Heart right ventricle (tissue), 16 donors: ENCODE measurements around the gene WFIKKN2. TPM values are rescaled to one million over a fixed set of nuclear protein-coding genes. Genes with fewer than 3 reads are reported as not detected.
"Not testable (repeated sequence)": the region's sequence is repeated elsewhere in the genome, so short reads cannot be mapped to it uniquely, and the experiment has no call there.

Source experiments
- ATAC-seq, 8 donors: fragments of 200-7000 bp; cut with Tn5 transposase; one replicate each; pipeline ENCODE4 v1.9.1; 2020; ENCODE audit warnings: mild to moderate bottlenecking in 8 of 8, moderate library complexity in 8 of 8, moderate number of reproducible peaks in 1 of 8
- DNase-seq, 2 donors: peaks; one replicate each; pipeline ENCODE4 v3.0.0-alpha.2; 2020
- H3K27ac ChIP-seq, 10 donors: fragments of 200-600 bp; sonication (generic) in 2 of 10; one replicate each; pipeline versions ENCODE4 v1.5.0 to v1.8.0; 2020 to 2022; ENCODE audit warnings: mild to moderate bottlenecking in 3 of 10
- H3K27me3 ChIP-seq, 7 donors: fragments of 200-600 bp; one replicate each; pipeline ENCODE4 v1.8.0; 2021 to 2022; ENCODE audit warnings: mild to moderate bottlenecking in 2 of 7
- H3K36me3 ChIP-seq, 9 donors: fragments of 200-600 bp; sonication (generic) in 1 of 9; one replicate each; pipeline versions ENCODE4 v1.5.0 to v1.8.0; 2020 to 2022; ENCODE audit warnings: mild to moderate bottlenecking in 2 of 9
- H3K4me1 ChIP-seq, 9 donors: fragments of 200-600 bp; sonication (generic) in 1 of 9; one replicate each; pipeline versions ENCODE4 v1.5.0 to v1.8.0; 2020 to 2022; ENCODE audit warnings: mild to moderate bottlenecking in 4 of 9
- H3K4me3 ChIP-seq, 10 donors: fragments of 200-600 bp; sonication (generic) in 2 of 10; one replicate each; pipeline versions ENCODE4 v1.5.0 to v1.8.0; 2020 to 2022; ENCODE audit warnings: mild to moderate bottlenecking in 7 of 10, moderate library complexity in 2 of 10
- H3K9me3 ChIP-seq, 11 donors: fragments of 200-600 bp in 10 of 11; sonication (generic) in 2 of 11; one replicate each; pipeline versions ENCODE4 v1.5.0 to v1.8.0; 2013 to 2022; ENCODE audit warnings: mild to moderate bottlenecking in 2 of 11, control low read depth in 1 of 11, moderate library complexity in 1 of 11
- WGBS, 2 donors: extraction: QIAGEN DNeasy Blood & Tissue Kit; methylation state at CpG; one replicate each; pipeline ENCODE4 v1.1.7; 2013; ENCODE audit warnings: inconsistent platforms in 1 of 2; 5-methylcytosine and 5-hydroxymethylcytosine counted together
- intact Hi-C, 10 donors: fragments of 100-400 bp; cut with DNase I; formaldehyde crosslinking; loops; one replicate each; pipeline versions ENCODE4 v1.11.1 to v1.14.2; 2022
- polyA plus RNA-seq, 2 donors: library from polyadenylated mRNA; stranded (reverse); fragments of 200-250 nt; gene quantifications; one replicate each; pipeline ENCODE4 v1.2.3, GENCODE V29; 2013
- total RNA-seq, 10 donors: library from RNA; stranded (reverse); fragmentation: NEBNext Ultra II Directional in 3 of 10; extraction: Animal tissue kit (Norgen Biotek cat#: 25700) in 3 of 10; gene quantifications; one replicate each; pipeline versions ENCODE4 v1.2.1 to v1.2.4, GENCODE V29; 2021 to 2023
- TF ChIP-seq, protein P1 (sequence below), 9 donors: fragments of 200-600 bp; sonication (generic) in 2 of 9; IDR thresholded peaks; one replicate each; pipeline versions ENCODE4 v1.5.0 to v1.8.0; 2021 to 2022; ENCODE audit warnings: antibody characterized with exemption in 9 of 9, mild to moderate bottlenecking in 5 of 9, moderate library complexity in 1 of 9
- donor health status: Arrhythmogenic right ventricular cardiomyopathy.
- donor health status: ischemic (EF 13 %, LVEDD 7.1; RV severe dilation, severe dysfunction).
- donor health status: healthy with polysubstance abuse.
- donor health status: DM: no; HTN: yes; CAD: no.
- donor health status: DM: no; HTN: no; CAD: no.
- donor health status: ischemic (EF 25% LVEDD 6.9; RV normal size, moderate dysfunction).
- donor health status: ischemic (EF 25% LVEDD 5.7; RV mildly dilated, moderate dysfunction).
- donor health status: healthy.
- donor health status: DM: yes; HTN: yes; CAD: no.
- donor health status: Ischemic cardiomyopathy.
- donor health status: ischemic (EF 35%, LVEDD 5.7; RV mildly dilated, moderate dysfunction).
- donor health status: nonischemic (EF 11% LVEDD 7.7; RV severe dilation, severe dysfunction).
- donor health status: DM: yes; HTN: yes; CAD: no.
- donor health status: PGD.
- donor health status: ischemic (EF 29% LVEDD 5.4; RV normal size, mild dysfunction).
- donor health status: nonischemic (EF 23%, LVEDD 6.1; RV moderate dilation, normal function).

WFIKKN2 gene
- total and polyA plus RNA-seq, 12 donors = 0.10 to 1.7 (median 0.49) TPM

- DNase-seq (no peak), ATAC-seq (no peak)
- no peak overlapping the region for H3K4me3 ChIP-seq
- WGBS, 2 donors = 59 to 64% methylated on average over 6 of the region's 6 CpGs
- peaks cover 0 to 47% (median 18%) of the 10 kb centered on the region in 9 donors for H3K4me1 ChIP-seq
- H3K9me3 ChIP-seq = no peaks in the 10 kb centered on the region
- peak overlapping the region in 6 of 10 donors; percentile 17 to 59 (median 34) for H3K27ac ChIP-seq
- peaks cover 0 to 3% (median 0%) of the 10 kb centered on the region in 9 donors for H3K36me3 ChIP-seq
- no peaks in the 10 kb centered on the region for H3K27me3 ChIP-seq
- TF ChIP-seq, protein P1, sequence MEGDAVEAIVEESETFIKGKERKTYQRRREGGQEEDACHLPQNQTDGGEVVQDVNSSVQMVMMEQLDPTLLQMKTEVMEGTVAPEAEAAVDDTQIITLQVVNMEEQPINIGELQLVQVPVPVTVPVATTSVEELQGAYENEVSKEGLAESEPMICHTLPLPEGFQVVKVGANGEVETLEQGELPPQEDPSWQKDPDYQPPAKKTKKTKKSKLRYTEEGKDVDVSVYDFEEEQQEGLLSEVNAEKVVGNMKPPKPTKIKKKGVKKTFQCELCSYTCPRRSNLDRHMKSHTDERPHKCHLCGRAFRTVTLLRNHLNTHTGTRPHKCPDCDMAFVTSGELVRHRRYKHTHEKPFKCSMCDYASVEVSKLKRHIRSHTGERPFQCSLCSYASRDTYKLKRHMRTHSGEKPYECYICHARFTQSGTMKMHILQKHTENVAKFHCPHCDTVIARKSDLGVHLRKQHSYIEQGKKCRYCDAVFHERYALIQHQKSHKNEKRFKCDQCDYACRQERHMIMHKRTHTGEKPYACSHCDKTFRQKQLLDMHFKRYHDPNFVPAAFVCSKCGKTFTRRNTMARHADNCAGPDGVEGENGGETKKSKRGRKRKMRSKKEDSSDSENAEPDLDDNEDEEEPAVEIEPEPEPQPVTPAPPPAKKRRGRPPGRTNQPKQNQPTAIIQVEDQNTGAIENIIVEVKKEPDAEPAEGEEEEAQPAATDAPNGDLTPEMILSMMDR (IDR thresholded peaks at IDR 0.05) = no peak
- intact Hi-C loops = loop anchor here in 1 of 10 donors (10.0 kb wide), 1 partner anchor 289 kb away; no protein-coding TSS in a partner anchor
Measured at GRCh38 chr17:50855708-50856330, 20.4 kb downstream of the WFIKKN2 start.

- peaks cover 0 to 48% (median 20%) of the 10 kb centered on the region in 9 donors for H3K4me1 ChIP-seq
- H3K4me3 ChIP-seq = no peak overlapping the region
- 96 to 97% methylated on average over 2 of the region's 2 CpGs for WGBS, 2 donors
- intact Hi-C loops = loop anchor here in 1 of 10 donors (10.0 kb wide), 1 partner anchor 288 kb away; no protein-coding TSS in a partner anchor
- peak overlapping the region in 2 of 10 donors; percentile 44 to 59 for H3K27ac ChIP-seq
- H3K9me3 ChIP-seq = no peaks in the 10 kb centered on the region
- ATAC-seq (no peak), DNase-seq (no peak)
- H3K27me3 ChIP-seq = no peaks in the 10 kb centered on the region
- H3K36me3 ChIP-seq = peaks cover 0 to 9% (median under 1%) of the 10 kb centered on the region in 9 donors
- TF ChIP-seq, protein P1 (IDR thresholded peaks at IDR 0.05) = no peak
Measured at GRCh38 chr17:50856431-50856830, 21.0 kb downstream of the WFIKKN2 start.

DNA sequence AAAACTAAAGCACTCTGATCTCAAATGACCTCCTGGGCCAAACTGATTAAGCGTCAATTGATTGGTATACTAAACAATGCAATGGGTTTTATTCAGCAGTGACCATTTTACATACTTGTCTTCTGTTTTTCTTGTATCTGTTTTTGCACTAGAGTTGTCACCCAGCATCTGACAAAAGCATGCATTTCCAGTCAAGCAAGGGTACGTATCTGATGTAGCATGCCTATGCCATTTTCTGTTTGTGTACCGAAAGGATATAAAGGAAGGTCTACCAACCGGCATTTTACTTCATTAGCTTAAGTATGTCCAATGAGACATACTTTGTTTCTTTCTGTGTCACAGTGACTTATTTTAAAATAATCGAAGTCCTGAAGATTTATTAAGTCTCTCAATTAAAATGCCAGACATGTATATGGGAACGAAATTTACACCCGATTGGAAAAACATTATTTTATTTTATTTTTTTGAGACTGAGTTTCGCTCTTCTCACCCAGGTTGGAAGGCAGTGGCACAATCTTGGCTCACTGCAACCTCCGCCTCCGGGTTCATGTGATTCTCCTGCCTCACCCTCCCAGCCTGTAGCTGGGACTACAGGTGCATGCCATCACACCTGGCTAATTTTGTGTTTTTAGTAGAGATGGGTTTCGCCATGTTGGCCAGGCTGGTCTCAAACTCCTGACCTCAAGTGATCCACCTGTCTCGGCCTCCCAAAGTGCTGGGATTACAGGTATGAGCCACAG is 23.3 kb downstream of the WFIKKN2 start:
- peaks cover 0 to 31% (median 9%) of the 10 kb centered on the region in 9 donors for H3K36me3 ChIP-seq
- no peaks in the 10 kb centered on the region for H3K9me3 ChIP-seq
- H3K27ac ChIP-seq = no peak overlapping the region
- ATAC-seq (no peak), DNase-seq (no peak)
- TF ChIP-seq, protein P1 (IDR thresholded peaks at IDR 0.05) = no peak
- no peak overlapping the region for H3K4me3 ChIP-seq
- intact Hi-C loops = loop anchor here in 1 of 10 donors (10.0 kb wide), 1 partner anchor 286 kb away; no protein-coding TSS in a partner anchor
- 96 to 98% methylated on average over 12 of the region's 12 CpGs for WGBS, 2 donors
- no peaks in the 10 kb centered on the region for H3K27me3 ChIP-seq
- peaks cover 0 to 50% (median 20%) of the 10 kb centered on the region in 9 donors for H3K4me1 ChIP-seq

DNA sequence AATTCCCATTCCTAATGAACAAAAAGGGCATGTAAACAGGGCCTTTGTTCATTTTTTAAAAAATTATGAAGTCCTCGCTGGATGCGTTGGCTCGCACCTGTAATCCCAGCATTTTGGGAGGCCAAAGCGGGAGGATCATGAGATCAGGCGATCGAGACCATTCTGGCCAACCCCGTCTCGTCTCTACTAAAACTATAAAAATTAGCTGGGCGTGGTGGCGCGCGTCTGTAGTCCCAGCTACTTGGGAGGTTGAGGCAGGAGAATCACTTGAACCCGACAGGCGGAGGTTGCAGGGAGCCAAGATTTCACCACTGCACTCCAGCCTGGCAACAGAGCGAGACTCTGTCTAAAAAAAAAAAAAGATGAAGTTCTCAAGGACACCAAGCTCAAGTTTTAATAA is 24.3 kb downstream of the WFIKKN2 start:
- H3K4me1 ChIP-seq = peaks cover 0 to 56% (median 29%) of the 10 kb centered on the region in 9 donors
- WGBS, 2 donors = 95 to 97% methylated on average over 15 of the region's 15 CpGs

More for the DNA sequence above, 24.3 kb downstream of the WFIKKN2 start:
- peaks cover 0 to 34% (median 9%) of the 10 kb centered on the region in 9 donors for H3K36me3 ChIP-seq
- H3K9me3 ChIP-seq, DNase-seq, H3K27me3 ChIP-seq, H3K4me3 ChIP-seq, ATAC-seq: not testable (repeated sequence)
- H3K27ac ChIP-seq = peak overlapping the region in 2 of 10 donors; percentile 13 to 28
- intact Hi-C loops = loop anchor here in 4 of 10 donors (2.0 to 10.0 kb wide), 3 partner anchors 83 to 285 kb away; no protein-coding TSS in a partner anchor
